Sigmoid colon (tissue), 7 donors: ENCODE measurements around the gene GRM1. TPM values are rescaled to one million over a fixed set of nuclear protein-coding genes. Genes with fewer than 3 reads are reported as not detected.

Experiments used
- DNase-seq: peaks from one replicate; pipeline ENCODE4 v3.0.0-alpha.2; 2019
- H3K27ac ChIP-seq, 4 donors: fragments of 200-600 bp; sonication (generic); one replicate each; pipeline ENCODE4 v1.5.1; 2016 to 2019; ENCODE audit warnings: mild to moderate bottlenecking in 1 of 4
- H3K27me3 ChIP-seq, 3 donors: fragments of 200-600 bp; sonication (generic); one replicate each; pipeline ENCODE4 v1.5.1; 2019; ENCODE audit warnings: mild to moderate bottlenecking in 1 of 3
- H3K36me3 ChIP-seq, 4 donors: fragments of 200-600 bp; sonication (generic); one replicate each; pipeline ENCODE4 v1.5.1; 2016 to 2019
- H3K4me1 ChIP-seq, 4 donors: fragments of 200-600 bp; sonication (generic); one replicate each; pipeline ENCODE4 v1.5.1; 2017 to 2019
- H3K4me3 ChIP-seq, 4 donors: fragments of 200-600 bp; sonication (generic); one replicate each; pipeline ENCODE4 v1.5.1; 2017 to 2019; ENCODE audit warnings: mild to moderate bottlenecking in 2 of 4, moderate library complexity in 1 of 4
- H3K9me3 ChIP-seq, 4 donors: fragments of 200-600 bp in 3 of 4; sonication (generic) in 3 of 4; one replicate each; pipeline versions ENCODE4 v1.5.1 to v1.6.1; 2013 to 2019
- EP300 ChIP-seq, 4 donors: sonication (generic); formaldehyde crosslinking; IDR thresholded peaks; one replicate each; pipeline ENCODE4 v1.6.1; 2017; ENCODE audit warnings: antibody characterized with exemption in 4 of 4
- POLR2A ChIP-seq, 2 donors: fragments of 450-650 bp; IDR thresholded peaks; one replicate each; pipeline ENCODE4 v1.6.1; 2016; ENCODE audit warnings: antibody characterized with exemption in 2 of 2, mild to moderate bottlenecking in 2 of 2, moderate library complexity in 2 of 2
- POLR2AphosphoS5 ChIP-seq, 4 donors: sonication (generic); formaldehyde crosslinking; IDR thresholded peaks; one replicate each; pipeline ENCODE4 v1.6.1; 2017; ENCODE audit warnings: antibody characterized with exemption in 4 of 4
- WGBS, 2 donors: extraction: QIAGEN DNeasy Blood & Tissue Kit; methylation state at CpG; one replicate each; pipeline ENCODE4 v1.1.7; 2013; 5-methylcytosine and 5-hydroxymethylcytosine counted together
- intact Hi-C: fragments of 100-400 bp; cut with DNase I; formaldehyde crosslinking; loops from one replicate; pipeline ENCODE4 v1.15.1; 2023
- polyA plus RNA-seq, 3 donors: library from polyadenylated mRNA; stranded (reverse); fragments of 200-250 nt; gene quantifications; one replicate each; pipeline ENCODE4 v1.2.3, GENCODE V29; 2013
- total RNA-seq, 4 donors: library from RNA; depleted of rRNA; stranded (reverse); fragments of >200 nt; gene quantifications; one replicate each; pipeline ENCODE4 v1.1.0, GENCODE V29; 2016
- TF ChIP-seq, protein P1 (sequence below), 4 experiments: fragments of 450-650 bp in 3 of 4; fragments of 200-600 bp in 1 of 4; IDR thresholded peaks; one replicate each; pipeline ENCODE4 v1.5.1; 2016 to 2019; ENCODE audit warnings: antibody characterized with exemption in 4 of 4, mild to moderate bottlenecking in 3 of 4, moderate library complexity in 2 of 4
- donor health status: healthy with polysubstance abuse.
- donor health status: Bipolar disorder and iron deficiency.
- donor health status: healthy.

Gene GRM1
- total and polyA plus RNA-seq, 7 donors, result under 0.01 to 0.36 (median 0.03) TPM; not detected in 4

DNA sequence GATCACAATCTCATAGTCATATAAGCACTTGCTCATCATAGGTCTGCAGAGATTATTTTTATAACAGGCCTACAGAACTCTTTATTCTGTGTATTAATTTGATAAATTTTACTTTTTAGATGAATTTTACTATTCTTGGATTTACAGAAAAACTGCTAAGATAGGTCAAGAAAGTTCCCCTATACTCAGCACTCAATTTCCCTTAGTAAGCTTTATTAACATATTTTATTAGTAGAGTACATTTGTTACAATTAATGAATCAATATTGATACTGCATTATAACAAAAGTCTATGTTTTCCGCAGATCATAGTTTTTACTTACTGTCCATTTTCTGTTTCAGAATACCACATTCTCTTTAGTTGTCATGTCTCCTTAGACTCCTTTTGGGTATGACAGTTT lies 148.9 kb downstream of the GRM1 start:
- intact Hi-C loops, result no loop called here
- DNase-seq, result no peak
- Histone ChIP-seq H3K4me1 (no peaks in the 10 kb centered on the region), H3K27me3 (no peaks in the 10 kb centered on the region), H3K9me3 (no peaks in the 10 kb centered on the region), H3K36me3 (no peaks in the 10 kb centered on the region), H3K27ac (no peak overlapping the region), H3K4me3 (no peak overlapping the region)
- TF ChIP-seq POLR2AphosphoS5 (IDR thresholded peaks at IDR 0.05) (no peak), POLR2A (IDR thresholded peaks at IDR 0.05) (no peak), EP300 (IDR thresholded peaks at IDR 0.05) (no peak)
- TF ChIP-seq, protein P1, sequence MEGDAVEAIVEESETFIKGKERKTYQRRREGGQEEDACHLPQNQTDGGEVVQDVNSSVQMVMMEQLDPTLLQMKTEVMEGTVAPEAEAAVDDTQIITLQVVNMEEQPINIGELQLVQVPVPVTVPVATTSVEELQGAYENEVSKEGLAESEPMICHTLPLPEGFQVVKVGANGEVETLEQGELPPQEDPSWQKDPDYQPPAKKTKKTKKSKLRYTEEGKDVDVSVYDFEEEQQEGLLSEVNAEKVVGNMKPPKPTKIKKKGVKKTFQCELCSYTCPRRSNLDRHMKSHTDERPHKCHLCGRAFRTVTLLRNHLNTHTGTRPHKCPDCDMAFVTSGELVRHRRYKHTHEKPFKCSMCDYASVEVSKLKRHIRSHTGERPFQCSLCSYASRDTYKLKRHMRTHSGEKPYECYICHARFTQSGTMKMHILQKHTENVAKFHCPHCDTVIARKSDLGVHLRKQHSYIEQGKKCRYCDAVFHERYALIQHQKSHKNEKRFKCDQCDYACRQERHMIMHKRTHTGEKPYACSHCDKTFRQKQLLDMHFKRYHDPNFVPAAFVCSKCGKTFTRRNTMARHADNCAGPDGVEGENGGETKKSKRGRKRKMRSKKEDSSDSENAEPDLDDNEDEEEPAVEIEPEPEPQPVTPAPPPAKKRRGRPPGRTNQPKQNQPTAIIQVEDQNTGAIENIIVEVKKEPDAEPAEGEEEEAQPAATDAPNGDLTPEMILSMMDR (IDR thresholded peaks at IDR 0.05), result no peak
- 92 to 93% methylated on average over 1 of the region's 1 CpG for WGBS, 2 donors

- intact Hi-C loops, result no loop called here
- 16 to 57% methylated on average over 1 of the region's 1 CpG for WGBS, 2 donors
- H3K4me3 ChIP-seq, result no peak overlapping the region
These were observed 155.0 kb downstream of the GRM1 start for GRCh38 chr6:146183831-146184230.

GRCh38 chr6:146184701-146185100 lies 155.8 kb downstream of the GRM1 start:
- Histone ChIP-seq H3K27me3 (no peaks in the 10 kb centered on the region), H3K4me1 (no peaks in the 10 kb centered on the region), H3K36me3 (no peaks in the 10 kb centered on the region), H3K4me3 (no peak overlapping the region), H3K9me3 (no peaks in the 10 kb centered on the region), H3K27ac (no peak overlapping the region)
- WGBS, 2 donors, result 89 to 93% methylated on average over 1 of the region's 1 CpG
- intact Hi-C loops, result no loop called here
- no peak for DNase-seq
- TF ChIP-seq EP300 (IDR thresholded peaks at IDR 0.05) (no peak), POLR2AphosphoS5 (IDR thresholded peaks at IDR 0.05) (no peak), POLR2A (IDR thresholded peaks at IDR 0.05) (no peak)
- TF ChIP-seq, protein P1 (IDR thresholded peaks at IDR 0.05), result no peak

More at GRCh38 chr6:146183831-146184230, 155.0 kb downstream of the GRM1 start:
- Histone ChIP-seq H3K36me3 (no peaks in the 10 kb centered on the region), H3K27ac (no peak overlapping the region), H3K9me3 (no peaks in the 10 kb centered on the region), H3K4me1 (no peaks in the 10 kb centered on the region), H3K27me3 (no peaks in the 10 kb centered on the region)
- no peak for DNase-seq
- no peak for TF ChIP-seq EP300 (IDR thresholded peaks at IDR 0.05)
- TF ChIP-seq POLR2AphosphoS5 (IDR thresholded peaks at IDR 0.05), result no peak
- TF ChIP-seq, protein P1 (IDR thresholded peaks at IDR 0.05), result no peak
- TF ChIP-seq POLR2A (IDR thresholded peaks at IDR 0.05), result no peak

DNA sequence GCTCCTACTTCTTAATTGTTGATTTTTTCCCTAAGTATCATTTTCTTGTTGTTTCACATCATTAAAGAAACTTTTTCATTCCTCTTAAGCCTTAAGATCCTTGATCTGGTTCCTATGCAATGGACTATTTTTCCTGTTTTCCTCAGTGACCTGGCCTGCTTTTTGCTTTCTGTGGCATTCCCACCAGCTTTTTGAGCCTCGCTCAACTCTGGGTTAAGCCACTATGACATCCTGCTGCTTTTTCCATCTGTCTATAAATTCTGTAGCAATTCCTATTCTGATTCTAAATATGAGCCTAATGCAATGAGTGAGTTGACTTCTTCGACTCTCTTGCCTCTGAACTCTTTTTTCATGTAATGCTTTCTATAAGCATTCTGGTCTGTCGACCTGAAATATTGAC lies 160.3 kb downstream of the GRM1 start:
- TF ChIP-seq POLR2AphosphoS5 (IDR thresholded peaks at IDR 0.05) (no peak), EP300 (IDR thresholded peaks at IDR 0.05) (no peak)
- TF ChIP-seq, protein P1 (IDR thresholded peaks at IDR 0.05), result no peak
- H3K9me3 ChIP-seq, result no peaks in the 10 kb centered on the region
- no peaks in the 10 kb centered on the region for H3K27me3 ChIP-seq
- WGBS, 2 donors, result 76 to 86% methylated on average over 3 of the region's 3 CpGs
- DNase-seq, result no peak
- H3K4me1 ChIP-seq, result no peaks in the 10 kb centered on the region
- no peak overlapping the region for H3K27ac ChIP-seq
- H3K36me3 ChIP-seq, result no peaks in the 10 kb centered on the region
- intact Hi-C loops, result no loop called here
- no peak overlapping the region for H3K4me3 ChIP-seq

- no peak for TF ChIP-seq EP300 (IDR thresholded peaks at IDR 0.05)
- TF ChIP-seq, protein P1 (IDR thresholded peaks at IDR 0.05), result no peak
- TF ChIP-seq POLR2A (IDR thresholded peaks at IDR 0.05), result no peak
- no peak for TF ChIP-seq POLR2AphosphoS5 (IDR thresholded peaks at IDR 0.05)
- intact Hi-C loops, result no loop called here
- Histone ChIP-seq H3K36me3 (no peaks in the 10 kb centered on the region), H3K9me3 (no peaks in the 10 kb centered on the region), H3K27me3 (no peaks in the 10 kb centered on the region), H3K27ac (no peak overlapping the region), H3K4me3 (no peak overlapping the region), H3K4me1 (no peaks in the 10 kb centered on the region)
- 74 to 81% methylated on average over 2 of the region's 2 CpGs for WGBS, 2 donors
- no peak for DNase-seq
These were observed 161.7 kb downstream of the GRM1 start for GRCh38 chr6:146190581-146190980.
